ENCODE results near the gene MUC21.
A peak's percentile ranks its signal among the peaks of the same experiment; 100 is the strongest.
"Not testable (repeated sequence)": the region's sequence is repeated elsewhere in the genome, so short reads cannot be mapped to it uniquely, and the experiment has no call there.

The MUC21 gene

DNA sequence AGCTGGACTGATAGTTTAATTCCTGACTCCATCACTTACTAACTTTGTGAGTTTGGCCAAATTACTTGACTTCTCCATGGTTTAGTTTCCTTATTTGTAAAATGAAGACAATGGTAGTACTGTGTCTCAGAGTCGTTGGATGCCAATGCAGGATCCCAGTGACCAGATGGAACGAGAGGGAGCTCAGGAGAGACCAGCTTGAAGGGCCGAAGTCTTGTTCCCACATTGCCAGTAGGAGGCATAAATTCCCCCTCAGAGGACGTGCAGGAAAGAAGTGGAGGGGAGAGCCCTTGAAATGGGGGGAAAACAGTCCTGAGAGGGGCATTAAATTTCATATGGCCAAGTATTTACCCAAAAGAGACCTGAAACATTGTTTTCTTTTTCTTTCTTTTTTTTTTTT, 24.6 kb downstream of the MUC21 start:
- no peak for DNase-seq (ENCODE audit: low read depth)

DNA sequence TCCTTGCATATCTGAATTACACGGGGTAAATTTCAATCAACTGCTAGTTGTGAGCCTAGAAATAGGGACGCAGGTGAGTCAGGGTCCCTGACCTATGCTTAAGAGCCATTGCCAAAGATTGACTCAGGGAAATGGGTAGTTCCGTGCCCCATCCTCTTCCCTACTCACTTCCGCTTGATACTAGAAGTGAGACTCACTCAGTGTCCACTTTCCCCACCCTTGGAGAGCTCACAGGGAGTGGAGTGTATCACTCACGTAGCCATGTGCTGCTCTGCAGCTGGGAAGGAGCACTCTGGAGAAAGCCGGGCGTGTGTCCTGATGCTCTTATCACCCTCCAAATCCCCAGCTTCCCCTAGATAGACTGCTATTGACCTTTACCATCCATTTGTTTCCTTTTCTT, 26.2 kb downstream of the MUC21 start:
- DNase-seq (ENCODE audit: low read depth) = no peak

DNA sequence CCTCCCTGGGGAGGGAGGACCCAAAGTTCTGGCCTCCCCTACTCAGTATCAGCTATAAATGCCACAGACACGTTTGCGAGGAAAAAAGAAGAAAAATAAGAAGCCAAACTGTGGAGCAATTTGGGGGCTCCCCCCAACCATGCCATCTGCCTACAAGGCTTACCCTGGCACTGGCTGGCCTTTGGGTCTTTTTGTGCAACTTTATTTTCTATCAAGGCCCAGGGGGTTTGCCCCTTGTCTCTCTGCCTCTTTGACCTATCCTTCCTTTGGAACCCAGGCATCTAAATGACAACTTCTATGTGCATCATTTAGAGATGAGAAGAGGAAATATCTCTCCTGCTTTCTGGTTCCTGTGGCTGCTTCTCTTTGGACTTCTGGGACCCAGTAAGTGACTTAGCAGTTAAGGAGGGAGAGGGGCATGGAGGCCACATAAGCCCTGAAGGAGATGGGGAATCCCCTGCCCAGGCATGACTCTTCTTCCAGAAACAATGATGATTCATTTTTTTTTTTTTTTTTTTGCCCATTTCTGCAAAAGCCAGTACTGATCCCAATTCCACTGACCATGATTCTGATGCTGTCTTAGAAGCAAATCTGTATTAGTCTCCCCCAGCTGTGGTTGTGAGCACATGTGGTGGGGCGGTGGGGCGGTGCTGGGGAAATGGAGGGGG, 27.0 kb downstream of the MUC21 start, which contains the start of gene MUC22:
Gene MUC22, plus strand, starts transcription at position 82 of the 668 bp plus-strand sequence. Its CDS starts 233 bp downstream, at position 315.
- no peak for DNase-seq (ENCODE audit: low read depth)

DNA sequence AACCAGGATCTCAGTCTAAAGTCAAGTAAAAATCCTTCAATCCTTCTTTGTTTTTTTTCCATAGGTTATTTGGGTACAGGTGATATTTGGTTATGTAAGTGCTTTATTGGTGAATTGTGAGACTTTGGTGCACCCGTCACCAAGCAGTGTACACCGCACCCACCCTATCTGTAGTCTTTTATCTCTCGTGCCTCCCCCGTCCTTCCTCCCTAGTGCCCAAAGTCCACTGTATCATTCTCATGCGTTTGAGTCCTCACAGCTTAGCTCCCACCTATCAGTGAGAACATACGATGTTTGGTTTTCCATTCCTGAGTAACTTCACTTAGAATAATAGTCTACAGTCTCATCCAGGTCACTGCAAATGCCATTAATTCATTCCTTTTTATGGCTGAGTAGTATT, 27.6 kb downstream of the MUC21 start:
- DNase-seq (ENCODE audit: low read depth) = no peak

DNA sequence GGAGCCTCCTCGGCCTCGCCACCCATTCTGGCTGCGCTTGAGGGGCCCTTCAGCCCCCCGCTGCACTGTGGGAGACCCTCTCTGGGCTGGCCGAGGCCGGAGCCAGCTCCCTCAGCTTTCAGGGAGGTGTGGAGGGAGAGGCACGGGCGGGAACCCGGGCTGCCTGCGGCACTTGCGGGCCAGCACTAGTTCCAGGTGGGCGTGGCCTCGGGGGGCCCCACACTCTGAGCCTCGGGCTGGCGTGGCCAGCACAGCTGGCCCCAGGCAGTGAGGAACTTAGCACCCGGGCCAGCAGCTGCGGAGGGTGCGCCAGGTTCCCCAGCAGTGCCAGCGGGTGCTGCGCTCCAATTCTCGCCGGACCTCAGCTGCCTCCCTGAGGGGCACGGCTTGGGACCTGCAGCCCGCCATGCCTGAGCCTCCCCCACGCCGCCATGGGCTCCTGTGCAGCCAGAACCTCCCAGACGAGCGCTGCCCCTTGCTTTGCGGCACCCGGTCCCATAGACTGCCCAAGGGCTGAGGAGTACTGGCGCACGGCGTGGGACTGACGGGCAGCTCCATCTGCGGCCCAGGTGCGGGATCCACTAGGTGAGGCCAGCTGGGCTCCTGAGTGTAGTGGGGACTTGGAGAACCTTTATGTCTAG, 33.3 kb downstream of the MUC21 start:
- DNase-seq (ENCODE audit: low read depth) = no peak

DNA sequence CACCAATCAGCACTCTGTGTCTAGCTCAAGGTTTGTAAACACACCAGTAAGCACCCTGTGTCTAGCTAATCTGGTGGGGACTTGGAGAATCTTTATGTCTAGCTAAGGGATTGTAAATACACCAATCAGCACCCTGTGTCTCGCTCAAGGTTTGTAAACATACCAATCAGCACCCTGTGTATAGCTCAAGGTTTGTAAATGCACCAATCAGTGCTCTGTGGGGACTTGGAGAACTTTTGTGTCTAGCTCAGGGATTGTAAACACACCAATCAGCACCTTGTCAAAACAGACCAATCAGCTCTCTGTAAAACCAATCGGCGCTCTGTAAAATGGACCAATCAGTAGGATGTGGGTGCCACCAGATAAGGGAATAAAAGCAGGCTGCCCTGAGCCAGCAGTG, 33.9 kb downstream of the MUC21 start:
- not testable (repeated sequence) for DNase-seq (ENCODE audit: low read depth)

DNA sequence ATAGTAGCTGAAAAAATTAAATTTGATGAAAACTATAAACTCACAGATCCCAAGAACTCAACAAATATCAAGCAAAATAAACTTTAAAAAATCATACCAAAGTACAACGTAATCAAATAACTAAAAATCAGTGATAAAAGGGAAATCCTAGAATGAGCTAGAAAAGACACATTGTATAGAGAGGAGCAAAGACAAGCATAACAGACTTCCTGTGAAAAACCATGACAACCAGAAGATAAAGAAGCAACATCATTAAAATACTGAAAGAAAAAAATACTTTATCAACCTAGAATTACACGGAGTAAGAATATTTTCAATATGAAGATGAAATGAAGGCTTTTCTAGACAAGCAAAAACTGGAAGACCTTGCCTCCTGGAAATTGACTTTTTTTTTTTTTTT, 36.5 kb downstream of the MUC21 start:
- no peak for DNase-seq (ENCODE audit: low read depth)

DNA sequence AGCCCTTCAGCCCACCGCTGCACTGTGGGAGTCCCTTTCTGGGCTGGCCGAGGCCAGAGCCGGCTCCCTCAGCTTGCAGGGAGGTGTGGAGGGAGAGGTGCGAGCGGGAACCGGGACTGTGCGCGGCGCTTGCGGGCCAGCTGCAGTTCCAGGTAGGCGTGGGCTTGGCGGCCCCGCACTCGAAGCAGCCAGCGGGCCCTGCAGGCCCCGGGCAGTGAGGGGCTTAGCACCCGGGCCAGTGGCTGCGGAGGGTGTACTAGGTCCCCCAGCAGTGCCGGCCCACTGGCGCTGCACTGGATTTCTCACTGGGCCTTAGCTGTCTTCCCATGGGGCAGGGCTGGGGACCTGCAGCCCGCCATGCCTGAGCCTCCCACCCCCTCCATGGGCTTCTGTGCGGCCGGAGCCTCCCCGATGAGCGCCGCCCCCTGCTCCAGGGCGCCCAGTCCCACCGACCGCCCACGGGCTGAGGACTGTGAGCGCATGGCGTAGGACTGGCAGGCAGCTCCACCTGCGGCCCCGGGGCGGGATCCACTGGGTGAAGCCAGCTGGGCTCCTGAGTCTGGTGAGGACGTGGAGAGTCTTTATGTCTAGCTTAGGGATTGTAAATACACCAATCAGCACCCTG, 37.2 kb downstream of the MUC21 start:
- not testable (repeated sequence) for DNase-seq (ENCODE audit: low read depth)

DNA sequence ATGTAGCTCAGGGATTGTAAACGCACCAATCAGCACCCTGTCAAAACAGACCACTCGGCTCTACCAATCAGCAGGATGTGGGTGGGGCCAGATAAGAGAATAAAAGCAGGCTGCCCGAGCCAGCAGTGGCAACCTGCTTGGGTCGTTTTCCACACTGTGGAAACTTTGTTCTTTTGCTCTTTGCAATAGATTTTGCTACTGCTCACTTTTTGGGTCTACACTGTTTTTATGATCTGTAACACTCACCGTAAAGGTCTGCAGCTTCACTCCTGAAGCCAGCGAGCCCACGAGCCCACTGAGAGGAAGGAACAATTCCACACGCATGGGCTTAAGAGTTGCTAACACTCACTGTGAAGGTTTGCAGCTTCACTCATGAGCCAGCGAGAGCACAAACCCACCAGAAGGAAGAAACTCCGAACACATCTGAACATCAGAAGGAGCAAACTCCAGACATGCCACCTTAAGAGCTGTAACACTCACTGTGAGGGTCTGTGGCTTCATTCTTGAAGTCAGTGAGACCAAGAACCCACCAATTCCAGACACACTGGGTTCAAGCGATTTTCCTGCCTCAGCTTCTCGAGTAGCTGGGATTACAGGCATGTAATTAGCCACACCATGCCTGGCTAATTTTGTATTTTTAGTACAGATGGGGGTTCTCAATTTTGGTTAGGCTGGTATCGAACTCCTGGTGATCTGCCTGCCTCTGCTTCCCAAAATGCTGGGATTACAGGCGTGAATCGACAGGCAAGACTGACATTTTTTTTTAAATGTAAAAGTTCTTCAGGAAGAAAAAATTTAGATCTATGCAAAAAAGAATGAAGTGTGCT, 38.4 kb downstream of the MUC21 start:
- not testable (repeated sequence) for DNase-seq (ENCODE audit: low read depth)

DNA sequence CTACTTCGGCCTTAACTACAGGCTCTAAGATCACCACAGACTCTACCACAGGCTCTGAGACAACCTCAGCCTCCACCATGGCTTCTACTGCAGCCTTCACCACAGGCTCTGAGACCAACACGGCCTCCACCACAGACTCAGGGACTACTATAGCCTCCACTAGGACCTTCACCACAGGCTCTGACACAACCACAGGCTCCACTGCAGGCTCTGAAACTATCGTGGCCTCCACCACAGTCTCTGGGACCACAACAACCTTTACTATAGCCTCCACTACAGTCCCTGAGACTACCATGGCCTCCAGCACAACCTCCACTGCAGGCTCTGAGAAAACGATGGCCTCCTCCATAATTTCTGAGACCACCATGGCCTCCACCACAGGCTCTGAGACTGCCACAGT, 42.1 kb downstream of the MUC21 start:
- no peak for DNase-seq (ENCODE audit: low read depth)

DNA sequence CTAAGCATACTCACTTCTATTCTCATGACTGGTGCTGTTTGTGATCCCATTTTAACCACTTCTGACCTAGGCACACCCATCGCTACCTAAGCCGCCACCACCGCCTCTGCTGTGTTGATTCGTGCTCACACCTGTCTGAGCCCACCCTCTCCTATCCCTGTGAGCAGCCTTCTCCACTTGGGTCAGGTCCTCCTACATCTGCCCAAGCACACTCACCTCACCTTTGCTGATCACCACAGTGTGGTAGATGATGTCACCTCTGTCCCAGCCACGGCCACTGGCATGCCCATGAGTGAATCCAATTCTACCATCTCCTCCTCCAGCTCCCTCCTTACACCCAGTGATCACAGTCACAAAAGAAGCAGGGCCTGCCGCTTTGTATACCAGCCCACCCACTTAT, 47.6 kb downstream of the MUC21 start:
- no peak for DNase-seq (ENCODE audit: low read depth)

DNA sequence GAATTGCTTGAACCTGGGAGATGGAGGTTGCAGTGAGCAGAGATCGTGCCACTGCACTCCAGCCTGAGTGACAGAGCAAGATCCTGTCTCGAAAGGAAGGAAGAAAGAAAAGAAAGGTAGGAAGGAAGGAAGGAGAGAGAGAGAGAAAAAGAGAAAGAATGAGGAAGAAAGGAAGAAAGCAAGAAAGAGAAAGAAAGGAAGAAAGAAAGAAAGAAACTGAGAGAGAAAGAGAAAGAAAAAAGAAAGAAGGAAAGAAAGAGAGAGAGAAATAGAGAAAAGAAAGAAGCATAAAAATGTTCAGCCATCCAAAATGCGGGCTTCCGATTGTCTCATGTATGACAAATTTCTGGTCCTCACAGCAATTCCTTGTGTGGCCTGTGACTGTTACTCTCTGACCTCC, 49.6 kb downstream of the MUC21 start:
- DNase-seq (ENCODE audit: low read depth) = no peak

DNA sequence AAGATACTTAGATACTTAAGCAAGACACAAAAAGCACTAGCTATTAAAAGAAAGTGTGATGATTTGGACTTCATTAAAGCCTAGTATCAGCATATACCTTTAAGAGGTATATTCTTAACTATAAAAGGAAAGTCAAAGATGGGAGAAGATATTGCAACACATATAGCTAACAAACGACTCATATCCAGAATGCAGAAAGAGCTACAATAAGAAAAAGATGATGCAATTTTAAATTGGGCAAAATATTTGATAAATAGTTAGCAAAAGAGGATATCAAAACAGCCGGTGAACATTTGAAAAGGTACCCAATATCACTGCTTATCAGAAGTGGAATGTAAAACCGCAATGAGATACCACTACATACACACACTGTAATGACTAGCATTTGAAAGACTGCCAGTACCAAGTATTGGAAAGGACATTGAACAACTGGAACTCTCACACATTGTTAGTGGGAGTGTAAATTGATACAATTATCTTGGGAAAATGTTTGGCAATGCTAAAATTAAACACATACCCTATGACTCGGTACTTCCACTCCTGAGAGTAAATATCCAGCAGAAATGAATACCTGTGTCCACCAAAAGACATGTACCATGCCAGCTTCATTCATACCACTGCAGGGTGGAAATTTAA, 52.5 kb downstream of the MUC21 start:
- no peak for DNase-seq (ENCODE audit: low read depth)

DNA sequence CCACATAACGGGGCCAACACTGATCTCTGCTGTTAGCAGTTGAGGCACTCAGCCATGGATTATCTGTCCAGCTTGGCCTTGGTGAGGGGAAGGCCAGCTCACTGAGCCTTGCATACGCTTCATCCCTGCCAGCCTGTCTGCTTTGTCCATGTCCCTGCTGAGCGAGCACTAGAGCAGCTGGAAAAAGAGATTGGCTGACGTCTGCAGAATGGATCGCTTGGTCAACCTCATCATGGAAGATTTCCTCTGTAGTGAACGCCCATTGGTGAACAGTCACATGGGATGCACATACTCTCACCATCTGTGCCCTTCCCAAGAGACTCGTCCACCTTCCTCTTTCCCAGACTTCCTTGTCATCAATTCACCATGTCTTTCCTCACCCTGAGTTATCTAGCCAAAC, 53.7 kb downstream of the MUC21 start:
- DNase-seq (ENCODE audit: low read depth) = no peak

DNA sequence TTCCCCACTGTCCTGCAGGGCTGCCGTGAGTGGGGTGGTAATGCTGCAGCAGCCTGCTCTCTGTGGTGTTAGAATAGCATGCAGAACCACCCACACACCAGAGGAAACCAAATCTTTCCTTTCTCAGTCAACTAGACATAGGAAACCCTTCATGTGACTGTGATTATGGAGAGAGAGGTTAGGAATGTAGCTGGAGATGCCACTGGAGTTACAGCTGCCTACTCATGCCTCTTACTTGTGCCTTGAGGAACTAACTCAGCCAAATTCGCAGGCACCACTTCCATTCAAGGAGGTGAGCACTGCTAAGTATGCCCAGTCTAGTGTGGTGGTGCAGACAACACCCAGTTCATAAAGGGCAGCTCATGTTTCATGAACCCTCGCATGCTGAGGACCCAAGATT, 54.2 kb downstream of the MUC21 start:
- DNase-seq (ENCODE audit: low read depth) = peak; percentile 47

DNA sequence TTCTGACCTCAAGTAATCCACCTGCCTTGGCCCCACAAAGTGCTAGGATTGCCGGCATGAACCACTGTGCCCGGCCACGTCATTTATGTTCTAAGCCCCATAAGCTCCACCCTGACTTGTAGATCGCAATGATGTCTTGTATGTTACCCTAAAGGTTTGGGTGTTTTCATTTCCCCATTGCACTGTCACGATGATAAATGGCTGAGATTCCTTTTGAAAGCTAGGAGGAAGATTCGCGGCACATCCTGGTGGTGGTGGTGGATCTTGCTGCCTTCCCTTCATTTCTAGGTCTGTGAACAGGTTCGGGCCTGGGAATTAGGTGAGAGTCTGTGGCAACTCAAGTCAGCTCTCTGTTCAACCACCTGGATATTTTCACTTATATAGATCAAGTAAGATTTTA, 55.0 kb downstream of the MUC21 start:
- no peak for DNase-seq (ENCODE audit: low read depth)

Data from fibroblast of gingiva (primary cell).